GM12864 (cell line): ENCODE results near the gene SMYD3.

ENCODE experiments used
- DNase-seq: peaks from one replicate; pipeline ENCODE4 v3.0.0-alpha.2; 2011; ENCODE audit warnings: low read depth
- H3K4me3 ChIP-seq: 2 replicates; pipeline ENCODE4 v1.5.1; 2011; ENCODE audit warnings: mild to moderate bottlenecking, low read depth, low read length, control low read depth
- TF ChIP-seq, protein P1 (sequence below): IDR thresholded peaks from 2 replicates; pipeline ENCODE4 v1.5.1; 2011; ENCODE audit warnings: low read depth, mild to moderate bottlenecking, moderate library complexity, low read length, control low read depth, inconsistent platforms; ENCODE audit errors: missing control alignments

Gene SMYD3

DNA sequence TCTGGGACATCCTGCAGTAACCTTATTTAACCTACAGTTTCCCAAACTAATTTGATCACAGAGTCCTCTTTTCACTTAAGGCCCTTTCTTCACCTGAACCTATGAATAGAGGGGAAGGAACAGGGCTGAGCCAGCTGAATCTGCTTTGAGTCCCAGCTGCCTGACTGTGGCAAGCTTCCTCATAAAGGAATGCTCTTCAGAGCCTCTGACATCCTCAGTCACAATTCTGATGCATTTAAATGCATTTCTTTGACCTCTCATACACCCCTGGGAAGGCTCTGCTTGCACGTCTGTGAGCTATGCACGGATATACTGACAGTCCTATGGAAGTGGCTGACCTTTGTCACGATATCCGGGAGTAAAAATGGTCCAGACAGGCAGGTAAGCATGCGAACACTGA is 673.1 kb downstream of the SMYD3 start:
- no peak overlapping the region for H3K4me3 ChIP-seq
- TF ChIP-seq, protein P1, sequence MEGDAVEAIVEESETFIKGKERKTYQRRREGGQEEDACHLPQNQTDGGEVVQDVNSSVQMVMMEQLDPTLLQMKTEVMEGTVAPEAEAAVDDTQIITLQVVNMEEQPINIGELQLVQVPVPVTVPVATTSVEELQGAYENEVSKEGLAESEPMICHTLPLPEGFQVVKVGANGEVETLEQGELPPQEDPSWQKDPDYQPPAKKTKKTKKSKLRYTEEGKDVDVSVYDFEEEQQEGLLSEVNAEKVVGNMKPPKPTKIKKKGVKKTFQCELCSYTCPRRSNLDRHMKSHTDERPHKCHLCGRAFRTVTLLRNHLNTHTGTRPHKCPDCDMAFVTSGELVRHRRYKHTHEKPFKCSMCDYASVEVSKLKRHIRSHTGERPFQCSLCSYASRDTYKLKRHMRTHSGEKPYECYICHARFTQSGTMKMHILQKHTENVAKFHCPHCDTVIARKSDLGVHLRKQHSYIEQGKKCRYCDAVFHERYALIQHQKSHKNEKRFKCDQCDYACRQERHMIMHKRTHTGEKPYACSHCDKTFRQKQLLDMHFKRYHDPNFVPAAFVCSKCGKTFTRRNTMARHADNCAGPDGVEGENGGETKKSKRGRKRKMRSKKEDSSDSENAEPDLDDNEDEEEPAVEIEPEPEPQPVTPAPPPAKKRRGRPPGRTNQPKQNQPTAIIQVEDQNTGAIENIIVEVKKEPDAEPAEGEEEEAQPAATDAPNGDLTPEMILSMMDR = no peak
- no peak for DNase-seq

DNA sequence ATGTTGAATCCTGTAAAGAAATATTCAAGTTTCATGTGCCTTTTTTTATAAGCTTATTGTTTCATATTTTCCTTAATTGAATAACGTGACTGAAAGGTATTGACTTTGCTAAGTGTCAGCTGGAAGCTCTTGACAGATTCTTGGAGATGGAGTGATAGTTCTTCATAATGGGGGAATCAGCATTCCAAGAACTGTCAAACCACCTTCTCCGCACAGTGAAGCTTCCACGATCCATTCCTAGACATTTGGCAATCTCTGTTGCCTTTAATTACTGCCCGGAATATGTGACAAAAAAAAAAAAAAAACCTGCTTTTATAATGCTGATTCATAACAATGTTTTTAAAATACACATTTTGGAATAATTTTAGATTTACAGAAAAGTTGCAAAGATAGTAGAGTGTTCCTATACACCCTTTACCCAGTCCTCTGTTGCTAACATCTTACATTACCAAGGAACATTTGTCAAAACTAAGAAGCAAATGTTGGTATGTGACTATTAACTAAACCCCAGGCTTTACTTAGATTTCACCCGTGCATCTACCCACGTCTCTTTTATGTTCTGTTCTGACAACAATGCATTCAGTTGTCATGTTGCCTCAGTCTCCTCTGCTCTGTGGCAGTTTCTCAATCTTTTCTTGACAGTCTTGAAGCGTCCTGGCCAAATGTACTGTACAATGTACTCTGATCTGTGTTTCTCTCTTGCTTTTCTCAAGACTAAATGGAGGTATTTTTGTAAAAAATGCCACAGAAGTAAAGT is 674.1 kb downstream of the SMYD3 start:
- no peak for DNase-seq
- TF ChIP-seq, protein P1 = no peak

DNA sequence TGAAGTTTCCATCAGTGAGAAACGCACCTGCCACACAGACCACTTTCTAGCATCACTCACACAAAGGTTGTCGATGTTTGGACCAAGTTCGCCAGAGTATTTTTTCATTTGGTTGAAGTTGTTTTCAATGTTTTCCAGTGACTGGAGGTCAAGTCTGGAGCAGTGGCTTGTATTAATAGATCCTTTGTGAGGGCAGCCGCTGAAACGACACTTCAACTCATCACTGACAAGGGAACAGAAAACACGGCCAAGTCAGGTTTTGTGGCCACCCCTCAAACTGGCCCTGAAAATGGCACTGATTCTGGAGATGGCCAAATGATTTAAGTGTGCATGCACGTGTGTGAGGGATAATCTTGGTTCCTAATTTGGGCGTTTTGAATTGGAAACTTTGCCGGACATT is 675.6 kb downstream of the SMYD3 start:
- DNase-seq = no peak
- TF ChIP-seq, protein P1 = no peak
- H3K4me3 ChIP-seq = no peak overlapping the region

More for the DNA sequence above, 674.1 kb downstream of the SMYD3 start:
- H3K4me3 ChIP-seq = no peak overlapping the region

DNA sequence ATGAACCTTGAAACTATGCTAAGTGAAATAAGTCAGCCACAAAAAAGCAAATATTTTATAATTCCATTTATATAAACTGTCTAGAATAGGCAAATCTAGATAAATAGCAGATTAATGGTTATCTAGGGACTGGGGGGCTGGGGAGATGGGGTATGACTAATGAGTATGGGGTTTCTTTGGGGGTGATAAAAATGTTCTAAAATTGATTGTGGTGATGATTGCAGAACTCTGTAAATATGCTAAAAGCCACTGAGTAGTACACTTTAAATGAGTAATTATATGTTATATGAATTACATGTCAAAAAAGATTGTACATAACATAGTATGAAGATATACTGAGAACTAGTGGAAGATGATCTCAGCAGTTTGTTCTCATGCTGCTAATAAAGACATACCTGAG is 677.3 kb downstream of the SMYD3 start:
- no peak overlapping the region for H3K4me3 ChIP-seq
- TF ChIP-seq, protein P1 = no peak
- DNase-seq = no peak

DNA sequence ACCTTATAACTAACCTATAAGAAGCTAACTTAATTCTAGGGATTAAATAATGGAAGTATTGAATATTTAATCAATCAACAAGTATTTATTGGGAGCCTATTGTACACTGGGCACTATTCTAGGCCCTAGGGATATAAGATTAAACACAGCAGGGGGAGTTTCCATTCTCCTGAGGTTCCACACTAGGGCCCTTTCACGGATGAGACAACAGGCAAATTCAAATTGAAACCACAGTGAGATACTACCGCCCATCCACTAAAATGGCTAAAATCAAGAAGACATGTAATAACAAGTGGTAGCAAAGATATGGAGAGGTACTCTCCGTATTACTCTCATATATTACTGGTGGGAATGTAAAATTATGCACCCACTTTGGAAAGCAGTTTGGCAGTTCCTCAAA is 677.9 kb downstream of the SMYD3 start:
- no peak overlapping the region for H3K4me3 ChIP-seq
- DNase-seq = no peak
- TF ChIP-seq, protein P1 = no peak

DNA sequence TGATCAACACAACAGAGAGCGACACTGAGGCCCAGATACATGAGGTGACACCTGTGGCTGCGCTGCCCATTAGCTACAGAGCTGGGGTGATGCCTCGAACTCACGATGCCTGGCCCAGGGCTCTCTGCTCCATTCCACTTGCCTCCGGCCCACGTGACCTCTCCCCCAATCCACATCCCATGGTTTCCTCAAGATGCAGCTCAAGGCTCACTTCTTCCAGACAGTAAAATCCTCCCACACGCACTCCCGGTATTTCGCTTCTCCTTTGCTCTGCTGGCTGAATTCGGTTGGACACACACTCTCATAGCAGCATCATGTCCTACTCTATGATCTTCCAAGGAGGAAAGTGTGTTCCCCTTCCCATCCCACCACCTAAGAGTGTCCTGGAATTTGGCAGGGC is 679.8 kb downstream of the SMYD3 start:
- no peak for DNase-seq
- TF ChIP-seq, protein P1 = no peak
- no peak overlapping the region for H3K4me3 ChIP-seq
